Adrenal gland (tissue), 12 donors: ENCODE measurements around the gene COX10. TPM values are rescaled to one million over a fixed set of nuclear protein-coding genes. Genes with fewer than 3 reads are reported as not detected.

ENCODE experiments used
- DNase-seq, 7 donors: peaks; one replicate each; pipeline ENCODE4 v3.0.0-alpha.2; 2019 to 2020
- H3K27ac ChIP-seq, 5 donors: fragments of 200-600 bp; sonication (generic) in 4 of 5; 1 replicate in 3 of 5; 2 replicates in 2 of 5; pipeline versions ENCODE4 v1.5.1 to v1.8.0; 2016 to 2020; ENCODE audit warnings: mild to moderate bottlenecking in 1 of 5
- H3K27me3 ChIP-seq: fragments of 200-600 bp; 2 replicates; pipeline ENCODE4 v1.8.0; 2021
- H3K36me3 ChIP-seq, 2 donors: fragments of 200-600 bp; replicated peaks in 1 of 2; 1 replicate in 1 of 2; 2 replicates in 1 of 2; pipeline versions ENCODE4 v1.5.1 to v1.8.0; 2018 to 2022
- H3K4me1 ChIP-seq, 2 donors: fragments of 200-600 bp; replicated peaks in 1 of 2; 1 replicate in 1 of 2; 2 replicates in 1 of 2; pipeline versions ENCODE4 v1.5.1 to v1.8.0; 2018 to 2021
- H3K4me3 ChIP-seq, 4 donors: fragments of 200-600 bp; sonication (generic) in 3 of 4; one replicate each; pipeline ENCODE4 v1.5.1; 2016 to 2018
- H3K9me3 ChIP-seq, 3 donors: fragments of 200-600 bp; sonication (generic) in 1 of 3; replicated peaks in 1 of 3; 1 replicate in 2 of 3; 2 replicates in 1 of 3; pipeline versions ENCODE4 v1.5.1 to v1.8.0; 2016 to 2021
- POLR2A ChIP-seq, 2 donors: fragments of 450-650 bp; IDR thresholded peaks; one replicate each; pipeline ENCODE4 v1.6.1; 2017; ENCODE audit warnings: antibody characterized with exemption in 2 of 2, mild to moderate bottlenecking in 2 of 2, moderate library complexity in 1 of 2
- WGBS, 4 donors: extraction: QIAGEN DNeasy Blood & Tissue Kit in 2 of 4; methylation state at CpG; one replicate each; pipeline versions ENCODE4 v1.1.5 to v1.1.7; 2013 to 2017; 5-methylcytosine and 5-hydroxymethylcytosine counted together
- intact Hi-C, 2 donors: fragments of 100-400 bp; cut with DNase I; formaldehyde crosslinking; loops; one replicate each; pipeline versions ENCODE4 v1.14.1 to v1.15.0; 2022 to 2023
- polyA plus RNA-seq, 3 donors: library from polyadenylated mRNA; stranded (reverse); fragments of 200-250 nt in 2 of 3; fragments of 350-450 nt in 1 of 3; fragmentation: Illumina TruSeq in 1 of 3; extraction: RNeasy Lipid Tissue Mini Kit (QIAGEN cat#74804) in 1 of 3; gene quantifications; one replicate each; pipeline ENCODE4 v1.2.3, GENCODE V29; 2013 to 2014
- total RNA-seq, 9 donors: library from RNA; depleted of rRNA in 4 of 9; stranded (reverse); fragments of >200 nt in 4 of 9; fragments of 120-200 nt in 1 of 9; fragmentation: NEBNext Ultra II Directional in 1 of 9; extraction: Animal tissue kit (Norgen Biotek cat#: 25700) in 1 of 9; gene quantifications; one replicate each; pipeline versions ENCODE4 v1.1.0 to v1.2.4, GENCODE V29; 2013 to 2023
- TF ChIP-seq, protein P1 (sequence below), 6 experiments: fragments of 450-650 bp in 4 of 6; fragments of 200-600 bp in 2 of 6; sonication (generic) in 1 of 6; IDR thresholded peaks; 1 replicate in 5 of 6; 2 replicates in 1 of 6; pipeline versions ENCODE4 v1.5.1 to v1.8.0; 2016 to 2021; ENCODE audit warnings: antibody characterized with exemption in 6 of 6, mild to moderate bottlenecking in 2 of 6, moderate library complexity in 1 of 6
- donor health status: healthy with polysubstance abuse.
- donor health status: Bipolar disorder and iron deficiency.
- donor health status: DM: yes; HTN: yes; CAD: no.
- donor health status: DM: no; HTN: no; CAD: no.
- donor health status: DM: no; HTN: no; CAD: no.
- donor health status: DM: yes; HTN: yes; CAD: no.

Gene COX10
- total and polyA plus RNA-seq, 12 donors = 6.8 to 33.9 (median 14.7) TPM

DNA sequence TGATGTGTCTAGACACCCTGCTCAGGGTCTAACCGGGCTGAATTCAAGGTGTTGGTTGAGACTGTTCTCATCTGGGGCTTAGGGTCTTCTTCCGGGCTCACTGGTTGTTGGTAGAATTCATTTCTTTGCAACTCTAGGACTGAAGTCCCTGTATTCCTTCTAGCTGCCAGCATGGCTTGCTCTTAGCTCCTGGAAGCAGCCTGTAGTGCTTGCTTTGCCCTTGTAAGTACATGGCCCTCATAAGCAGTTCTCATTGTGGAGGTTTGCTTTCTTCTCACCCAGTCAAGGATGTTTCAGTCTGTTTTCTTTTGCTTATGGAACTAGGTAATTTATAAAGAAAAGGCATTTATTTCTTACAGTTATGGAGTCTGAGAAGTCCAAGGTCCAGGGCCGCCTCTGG, 26.3 kb downstream of the COX10 start:
- 96 to 100% (median 99%) methylated on average over 3 of the region's 3 CpGs for WGBS, 4 donors

DNA sequence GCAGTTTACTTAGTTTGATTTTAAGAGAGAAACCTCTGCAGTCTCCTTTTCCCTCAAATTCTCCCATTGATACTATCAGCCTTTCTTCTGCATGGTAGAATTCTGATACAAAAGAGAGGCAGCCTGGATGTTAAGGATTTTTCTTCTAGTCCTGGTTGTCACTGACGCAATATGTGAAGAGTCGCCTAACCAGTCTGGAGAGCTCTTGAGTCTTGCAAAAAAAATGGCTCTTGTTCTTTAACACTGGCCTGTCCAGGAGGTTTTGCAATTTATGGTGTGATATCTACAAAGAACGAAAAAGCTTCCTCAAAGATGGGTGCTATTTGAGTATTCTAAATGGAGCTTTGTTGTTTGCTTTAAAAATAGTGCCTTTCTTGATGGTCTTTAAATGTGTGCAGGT, 28.9 kb downstream of the COX10 start:
- WGBS, 4 donors = 89 to 94% (median 93%) methylated on average over 3 of the region's 3 CpGs
- no peaks in the 10 kb centered on the region for H3K36me3 ChIP-seq
- H3K27ac ChIP-seq = no peak overlapping the region
- H3K4me1 ChIP-seq = peaks cover 8% of the 10 kb centered on the region in 2 donors
- no peak for TF ChIP-seq POLR2A (IDR thresholded peaks at IDR 0.05)
- TF ChIP-seq, protein P1, sequence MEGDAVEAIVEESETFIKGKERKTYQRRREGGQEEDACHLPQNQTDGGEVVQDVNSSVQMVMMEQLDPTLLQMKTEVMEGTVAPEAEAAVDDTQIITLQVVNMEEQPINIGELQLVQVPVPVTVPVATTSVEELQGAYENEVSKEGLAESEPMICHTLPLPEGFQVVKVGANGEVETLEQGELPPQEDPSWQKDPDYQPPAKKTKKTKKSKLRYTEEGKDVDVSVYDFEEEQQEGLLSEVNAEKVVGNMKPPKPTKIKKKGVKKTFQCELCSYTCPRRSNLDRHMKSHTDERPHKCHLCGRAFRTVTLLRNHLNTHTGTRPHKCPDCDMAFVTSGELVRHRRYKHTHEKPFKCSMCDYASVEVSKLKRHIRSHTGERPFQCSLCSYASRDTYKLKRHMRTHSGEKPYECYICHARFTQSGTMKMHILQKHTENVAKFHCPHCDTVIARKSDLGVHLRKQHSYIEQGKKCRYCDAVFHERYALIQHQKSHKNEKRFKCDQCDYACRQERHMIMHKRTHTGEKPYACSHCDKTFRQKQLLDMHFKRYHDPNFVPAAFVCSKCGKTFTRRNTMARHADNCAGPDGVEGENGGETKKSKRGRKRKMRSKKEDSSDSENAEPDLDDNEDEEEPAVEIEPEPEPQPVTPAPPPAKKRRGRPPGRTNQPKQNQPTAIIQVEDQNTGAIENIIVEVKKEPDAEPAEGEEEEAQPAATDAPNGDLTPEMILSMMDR (IDR thresholded peaks at IDR 0.05) = no peak
- DNase-seq = no peak
- H3K4me3 ChIP-seq = no peak overlapping the region
- intact Hi-C loops = no loop called here
- H3K27me3 ChIP-seq = no peaks in the 10 kb centered on the region
- H3K9me3 ChIP-seq = no peaks in the 10 kb centered on the region

More for the DNA sequence above, 26.3 kb downstream of the COX10 start:
- Histone ChIP-seq H3K27ac (no peak overlapping the region), H3K27me3 (no peaks in the 10 kb centered on the region), H3K4me3 (no peak overlapping the region), H3K36me3 (no peaks in the 10 kb centered on the region), H3K9me3 (no peaks in the 10 kb centered on the region), H3K4me1 (peaks cover 12 to 34% of the 10 kb centered on the region in 2 donors)
- intact Hi-C loops = no loop called here
- DNase-seq = no peak
- no peak for TF ChIP-seq POLR2A (IDR thresholded peaks at IDR 0.05)
- TF ChIP-seq, protein P1 (IDR thresholded peaks at IDR 0.05) = no peak

DNA sequence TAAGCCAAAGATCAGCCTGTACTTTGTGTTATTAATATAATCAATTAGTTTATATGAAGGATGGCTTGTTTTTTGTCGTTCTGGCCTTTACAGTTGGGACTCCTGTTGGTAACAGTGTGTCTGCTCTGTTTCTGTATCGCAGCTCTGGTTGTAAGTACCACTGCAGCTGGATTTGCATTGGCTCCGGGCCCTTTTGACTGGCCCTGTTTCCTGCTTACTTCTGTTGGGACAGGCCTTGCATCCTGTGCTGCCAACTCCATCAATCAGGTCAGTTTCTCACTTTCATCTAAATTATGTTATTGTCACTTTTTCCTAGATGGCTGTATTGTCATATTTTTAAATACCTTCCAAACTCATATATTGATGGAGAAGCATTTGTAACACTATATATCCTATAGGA, 32.7 kb downstream of the COX10 start:
- no peak overlapping the region for H3K4me3 ChIP-seq
- H3K27me3 ChIP-seq = no peaks in the 10 kb centered on the region
- H3K36me3 ChIP-seq = no peaks in the 10 kb centered on the region
- intact Hi-C loops = no loop called here
- 69 to 75% (median 72%) methylated on average over 3 of the region's 3 CpGs for whole genome bisulfite sequencing, 4 donors
- H3K9me3 ChIP-seq = no peaks in the 10 kb centered on the region
- H3K4me1 ChIP-seq = no peaks in the 10 kb centered on the region
- H3K27ac ChIP-seq = no peak overlapping the region
- DNase-seq = peak in 1 of 7 donors; percentile 59
- TF ChIP-seq, protein P1 (IDR thresholded peaks at IDR 0.05) = no peak
- TF ChIP-seq POLR2A (IDR thresholded peaks at IDR 0.05) = no peak

DNA sequence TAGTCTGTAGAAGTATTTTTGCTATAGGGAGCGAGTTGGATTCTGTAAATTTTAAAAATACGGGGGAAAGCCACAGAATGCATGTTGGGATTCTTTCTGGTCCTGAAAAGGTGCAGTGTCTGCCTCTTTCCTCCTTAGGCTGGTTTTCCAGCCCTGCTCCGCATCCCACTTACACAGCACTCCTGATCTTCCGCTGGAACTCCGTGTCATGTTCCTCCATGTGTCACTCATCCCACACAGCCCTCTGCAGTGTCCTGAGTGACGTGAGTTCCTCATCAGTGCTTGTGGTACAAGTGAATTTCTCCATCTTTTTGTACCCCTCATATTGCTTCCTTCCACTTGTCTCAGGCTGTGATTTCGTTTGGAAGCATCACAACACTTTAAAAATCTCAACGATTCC, 34.5 kb downstream of the COX10 start:
- no peak overlapping the region for H3K4me3 ChIP-seq
- H3K27me3 ChIP-seq = no peaks in the 10 kb centered on the region
- intact Hi-C loops = no loop called here
- no peak for DNase-seq
- no peak for TF ChIP-seq POLR2A (IDR thresholded peaks at IDR 0.05)
- TF ChIP-seq, protein P1 (IDR thresholded peaks at IDR 0.05) = no peak
- H3K4me1 ChIP-seq = peaks cover 0 to 15% of the 10 kb centered on the region in 2 donors
- no peaks in the 10 kb centered on the region for H3K9me3 ChIP-seq
- H3K36me3 ChIP-seq = no peaks in the 10 kb centered on the region
- no peak overlapping the region for H3K27ac ChIP-seq
- 92 to 96% (median 95%) methylated on average over 8 of the region's 8 CpGs for WGBS, 4 donors
